Vagina (tissue), 2 donors: ENCODE data around the gene OMG.

ENCODE experiments used
- POLR2A ChIP-seq, 2 donors: fragments of 450-650 bp; IDR thresholded peaks; one replicate each; pipeline ENCODE4 v1.6.1; 2017; ENCODE audit warnings: antibody characterized with exemption in 2 of 2, mild to moderate bottlenecking in 2 of 2, moderate library complexity in 2 of 2
- POLR2AphosphoS5 ChIP-seq, 2 donors: sonication (generic); formaldehyde crosslinking; IDR thresholded peaks; one replicate each; pipeline ENCODE4 v1.9.0; 2017; ENCODE audit warnings: antibody characterized with exemption in 2 of 2, mild to moderate bottlenecking in 2 of 2, low read depth in 1 of 2; ENCODE audit not compliant: insufficient read depth in 1 of 2
- TF ChIP-seq, protein P1 (sequence below), 3 experiments: fragments of 450-650 bp in 2 of 3; fragments of 200-600 bp in 1 of 3; sonication (generic) in 1 of 3; IDR thresholded peaks; one replicate each; pipeline ENCODE4 v1.5.1; 2017 to 2019; ENCODE audit warnings: antibody characterized with exemption in 3 of 3, mild to moderate bottlenecking in 2 of 3, moderate library complexity in 2 of 3

DNA sequence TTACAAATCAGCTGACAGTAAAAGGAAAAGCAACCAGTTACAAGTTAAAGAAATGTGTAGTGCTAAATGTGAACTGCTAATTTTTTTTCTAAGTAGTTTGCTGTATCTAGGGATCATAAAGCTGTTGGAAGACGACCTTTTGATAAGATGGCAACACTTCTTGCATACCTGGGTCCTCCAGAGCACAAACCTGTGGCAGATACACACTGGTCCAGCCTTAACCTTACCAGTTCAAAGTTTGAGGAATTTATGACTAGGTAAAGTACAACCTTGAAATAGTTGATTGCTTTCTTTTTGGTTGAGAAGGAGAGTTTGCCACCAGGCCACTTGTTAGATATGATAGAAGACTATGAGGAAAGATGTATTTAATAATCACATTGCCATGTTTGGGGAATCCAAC, 35.4 kb downstream of the OMG start:
- TF ChIP-seq POLR2A (IDR thresholded peaks at IDR 0.05), result no peak
- TF ChIP-seq, protein P1, sequence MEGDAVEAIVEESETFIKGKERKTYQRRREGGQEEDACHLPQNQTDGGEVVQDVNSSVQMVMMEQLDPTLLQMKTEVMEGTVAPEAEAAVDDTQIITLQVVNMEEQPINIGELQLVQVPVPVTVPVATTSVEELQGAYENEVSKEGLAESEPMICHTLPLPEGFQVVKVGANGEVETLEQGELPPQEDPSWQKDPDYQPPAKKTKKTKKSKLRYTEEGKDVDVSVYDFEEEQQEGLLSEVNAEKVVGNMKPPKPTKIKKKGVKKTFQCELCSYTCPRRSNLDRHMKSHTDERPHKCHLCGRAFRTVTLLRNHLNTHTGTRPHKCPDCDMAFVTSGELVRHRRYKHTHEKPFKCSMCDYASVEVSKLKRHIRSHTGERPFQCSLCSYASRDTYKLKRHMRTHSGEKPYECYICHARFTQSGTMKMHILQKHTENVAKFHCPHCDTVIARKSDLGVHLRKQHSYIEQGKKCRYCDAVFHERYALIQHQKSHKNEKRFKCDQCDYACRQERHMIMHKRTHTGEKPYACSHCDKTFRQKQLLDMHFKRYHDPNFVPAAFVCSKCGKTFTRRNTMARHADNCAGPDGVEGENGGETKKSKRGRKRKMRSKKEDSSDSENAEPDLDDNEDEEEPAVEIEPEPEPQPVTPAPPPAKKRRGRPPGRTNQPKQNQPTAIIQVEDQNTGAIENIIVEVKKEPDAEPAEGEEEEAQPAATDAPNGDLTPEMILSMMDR (IDR thresholded peaks at IDR 0.05), result no peak
- no peak for TF ChIP-seq POLR2AphosphoS5 (IDR thresholded peaks at IDR 0.05; ENCODE audit: insufficient read depth in 1 of 2, low read depth in 1 of 2)
